OCI-LY7 (cell line): ENCODE data around the gene ZSCAN22. TPM values are rescaled to one million over a fixed set of nuclear protein-coding genes. Genes with fewer than 3 reads are reported as not detected.

ENCODE experiments used
- BruUV-seq: library from RNA; stranded (reverse); fragments of 400-500 nt; replicated peaks from 2 replicates; lab custom pipeline; 2021; lab: Mats Ljungman, UMichigan
- CTCF ChIA-PET: fragments of 300-600 bp; sonication (Branson Sonifier 250); formaldehyde crosslinking; loops from one replicate; lab custom pipeline; 2022; ENCODE audit warnings: antibody characterized with exemption; ENCODE audit not compliant: unreplicated experiment; lab: Charles Lee
- POLR2A ChIA-PET: fragments of 300-600 bp; sonication (Branson Sonifier 250); formaldehyde crosslinking; loops from one replicate; lab custom pipeline; 2022; ENCODE audit warnings: antibody characterized with exemption; lab: Charles Lee
- DNase-seq: peaks from one replicate; pipeline ENCODE4 v3.0.0-alpha.2; 2015; ENCODE audit warnings: low spot score
- H2AFZ ChIP-seq: fragments of 200-600 bp; sonication (generic), shearing (Covaris generic); 2 replicates; pipeline ENCODE4 v1.6.1; 2014; ENCODE audit warnings: mild to moderate bottlenecking, antibody characterized with exemption, low read length, moderate library complexity
- H3K27ac ChIP-seq: fragments of 200-600 bp; sonication (generic); 2 replicates; pipeline ENCODE4 v1.5.1; 2014; ENCODE audit warnings: mixed run types, low read depth, mild to moderate bottlenecking, moderate library complexity, low read length, inconsistent platforms; ENCODE audit not compliant: poor library complexity, severe bottlenecking
- H3K36me3 ChIP-seq: fragments of 200-600 bp; sonication (generic); 2 replicates; pipeline ENCODE4 v1.6.1; 2014; ENCODE audit warnings: mild to moderate bottlenecking, antibody characterized with exemption, low read length, moderate library complexity, mixed read lengths; ENCODE audit not compliant: insufficient read depth
- H3K4me1 ChIP-seq: fragments of 200-600 bp; sonication (generic); 2 replicates; pipeline ENCODE4 v1.5.1; 2014; ENCODE audit warnings: mild to moderate bottlenecking, low read length; ENCODE audit not compliant: insufficient read depth, poor library complexity, severe bottlenecking
- H3K4me2 ChIP-seq: fragments of 200-600 bp; sonication (generic); 2 replicates; pipeline ENCODE4 v1.6.1; 2014; ENCODE audit warnings: mild to moderate bottlenecking, low read length
- H3K4me3 ChIP-seq: fragments of 200-600 bp; sonication (generic); 2 replicates; pipeline ENCODE4 v1.5.1; 2014; ENCODE audit warnings: mild to moderate bottlenecking, low read depth, low read length; ENCODE audit not compliant: poor library complexity, severe bottlenecking
- H3K79me2 ChIP-seq: fragments of 200-600 bp; sonication (generic); 2 replicates; pipeline ENCODE4 v1.6.1; 2016; ENCODE audit warnings: low read depth, mild to moderate bottlenecking, low read length, moderate library complexity, mixed read lengths; ENCODE audit not compliant: insufficient read depth
- H3K9me2 ChIP-seq: fragments of 200-600 bp; sonication (generic); 2 replicates; pipeline ENCODE4 v1.6.1; 2016; ENCODE audit warnings: mild to moderate bottlenecking, low read length, mixed read lengths; ENCODE audit not compliant: insufficient read depth
- H3K9me3 ChIP-seq: fragments of 200-600 bp; sonication (generic); 2 replicates; pipeline ENCODE4 v1.6.1; 2014; ENCODE audit warnings: mild to moderate bottlenecking, mixed run types, low read length, mixed read lengths
- H4K20me1 ChIP-seq: fragments of 200-600 bp; sonication (generic); 2 replicates; pipeline ENCODE4 v1.6.1; 2014; ENCODE audit warnings: mild to moderate bottlenecking, antibody characterized with exemption, low read length, moderate library complexity, mixed read lengths; ENCODE audit not compliant: insufficient read depth
- EZH2phosphoT487 ChIP-seq: fragments of 200-600 bp; sonication (generic); IDR thresholded peaks from 2 replicates; pipeline ENCODE4 v1.6.1; 2018; ENCODE audit warnings: low read depth, borderline replicate concordance, mild to moderate bottlenecking, mixed run types, antibody characterized with exemption, low read length, moderate library complexity, mixed read lengths
- intact Hi-C: fragments of 100-400 bp; cut with micrococcal nuclease; formaldehyde crosslinking; loops from one replicate; pipeline ENCODE4 v1.10.0; 2022; ENCODE audit not compliant: unreplicated experiment
- microRNA-seq: library from miRNA; unstranded; fragments of <30 nt; microRNA quantifications from one replicate; pipeline ENCODE4 v1.2.0, GENCODE V29; 2022; ENCODE audit warnings: borderline replicate concordance
- small RNA-seq: library from RNA; depleted of rRNA; stranded (forward); fragments of <200 nt; gene quantifications from one replicate; pipeline ENCODE3, GENCODE V24; 2014
- total RNA-seq, 2 experiments: library from RNA; depleted of rRNA in 1 of 2; stranded (reverse); fragments of >200 nt in 1 of 2; shearing (Covaris generic) in 1 of 2; gene quantifications; 2 replicates each; pipeline ENCODE4 v1.2.3, GENCODE V29; 2014 to 2022
- TF ChIP-seq, protein P1 (sequence below): fragments of 200-600 bp; sonication (generic); conservative IDR thresholded peaks from 2 replicates; pipeline ENCODE4 v1.5.1; 2014; ENCODE audit warnings: mild to moderate bottlenecking, antibody characterized with exemption, low read length, moderate library complexity, mixed read lengths

ZSCAN22 gene
- total RNA-seq, 2 experiments from 2014 or later = 3.3 to 3.7 TPM

DNA sequence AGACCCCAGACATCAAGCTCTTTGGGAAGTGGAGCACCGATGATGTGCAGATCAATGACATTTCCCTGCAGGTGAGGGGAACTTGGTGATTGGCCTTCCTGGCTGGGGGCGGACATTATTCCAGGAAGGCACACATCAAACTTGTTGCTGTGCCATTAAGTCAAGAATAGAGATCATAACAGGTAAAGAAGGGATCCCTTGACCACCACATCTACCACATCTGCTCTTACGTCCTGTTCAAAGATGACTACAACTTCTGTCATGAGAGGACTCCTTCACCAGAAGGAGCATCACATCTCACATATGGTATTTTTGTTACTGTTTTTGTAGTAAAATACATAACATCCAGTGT lies 61.4 kb downstream of the ZSCAN22 start:
- Histone ChIP-seq H3K9me2 (no peaks in the 10 kb centered on the region), H3K27ac (no peak overlapping the region), H3K79me2 (peaks cover 50% of the 10 kb centered on the region), H3K4me2 (peak overlapping the region; percentile 93), H3K9me3 (no peaks in the 10 kb centered on the region), H3K36me3 (peaks cover 56% of the 10 kb centered on the region), H3K4me3 (peak overlapping the region; percentile 100), H2AFZ (no peak overlapping the region), H3K4me1 (peaks cover 30% of the 10 kb centered on the region), H4K20me1 (peaks cover 23% of the 10 kb centered on the region)
- ChIA-PET CTCF (no interaction called here), POLR2A (interaction anchor here (0.7 kb wide), 1 partner anchor 14 kb away, joined by 4 read pairs; no protein-coding TSS in a partner anchor)
- intact Hi-C loops = no loop called here
- TF ChIP-seq, protein P1, sequence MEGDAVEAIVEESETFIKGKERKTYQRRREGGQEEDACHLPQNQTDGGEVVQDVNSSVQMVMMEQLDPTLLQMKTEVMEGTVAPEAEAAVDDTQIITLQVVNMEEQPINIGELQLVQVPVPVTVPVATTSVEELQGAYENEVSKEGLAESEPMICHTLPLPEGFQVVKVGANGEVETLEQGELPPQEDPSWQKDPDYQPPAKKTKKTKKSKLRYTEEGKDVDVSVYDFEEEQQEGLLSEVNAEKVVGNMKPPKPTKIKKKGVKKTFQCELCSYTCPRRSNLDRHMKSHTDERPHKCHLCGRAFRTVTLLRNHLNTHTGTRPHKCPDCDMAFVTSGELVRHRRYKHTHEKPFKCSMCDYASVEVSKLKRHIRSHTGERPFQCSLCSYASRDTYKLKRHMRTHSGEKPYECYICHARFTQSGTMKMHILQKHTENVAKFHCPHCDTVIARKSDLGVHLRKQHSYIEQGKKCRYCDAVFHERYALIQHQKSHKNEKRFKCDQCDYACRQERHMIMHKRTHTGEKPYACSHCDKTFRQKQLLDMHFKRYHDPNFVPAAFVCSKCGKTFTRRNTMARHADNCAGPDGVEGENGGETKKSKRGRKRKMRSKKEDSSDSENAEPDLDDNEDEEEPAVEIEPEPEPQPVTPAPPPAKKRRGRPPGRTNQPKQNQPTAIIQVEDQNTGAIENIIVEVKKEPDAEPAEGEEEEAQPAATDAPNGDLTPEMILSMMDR = no peak
- no peak for TF ChIP-seq EZH2phosphoT487
- BruUV-seq = no TSS peak
- no peak for DNase-seq

Small RNA genes lying within 50 kb of the gene (microRNA-seq; reads per million reads assigned to microRNA genes)
- not detected for gene MIR4754
- not detected for gene MIR6806

Small RNA genes lying within 50 kb of the gene (small RNA-seq; reads per million reads assigned to genes)
- gene MIR4754 (not detected), gene MIR6806 (not detected), gene RNA5SP473 (0.57 reads per million, percentile 14 among the genes with 10 or more reads in this experiment)

Other genes with a start within 250 kb of the ZSCAN22 start
- not detected in 2 replicates for gene ZSCAN18, start 228.8 kb upstream of the ZSCAN22 start, total RNA-seq (2014; rRNA removed; shearing (Covaris generic))
- gene ZSCAN18, start 228.8 kb upstream of the ZSCAN22 start, total RNA-seq (2022) = not detected in 2 replicates
- gene ZNF329, start 176.2 kb upstream of the ZSCAN22 start, total RNA-seq (2014; rRNA removed; shearing (Covaris generic)) = 3.1 and 3.2 TPM in 2 replicates
- gene ZNF329, start 176.2 kb upstream of the ZSCAN22 start, total RNA-seq (2022) = 3.1 and 3.4 TPM in 2 replicates
- gene ZNF274, start 143.9 kb upstream of the ZSCAN22 start, total RNA-seq (2014; rRNA removed; shearing (Covaris generic)) = 36.4 and 68.3 TPM in 2 replicates
- 36.2 and 42.4 TPM in 2 replicates for gene ZNF274, start 143.9 kb upstream of the ZSCAN22 start, total RNA-seq (2022)
- gene ZNF544, start 98.1 kb upstream of the ZSCAN22 start, total RNA-seq (2014; rRNA removed; shearing (Covaris generic)) = 34.1 and 38.6 TPM in 2 replicates
- gene ZNF544, start 98.1 kb upstream of the ZSCAN22 start, total RNA-seq (2022) = 31.0 and 37.3 TPM in 2 replicates
- gene ZNF8, start 48.0 kb upstream of the ZSCAN22 start, total RNA-seq (2014; rRNA removed; shearing (Covaris generic)) = 7.3 and 7.8 TPM in 2 replicates
- gene ZNF8, start 48.0 kb upstream of the ZSCAN22 start, total RNA-seq (2022) = 7.1 and 7.7 TPM in 2 replicates
- gene ERVK3-1, start 21.6 kb upstream of the ZSCAN22 start, total RNA-seq (2014; rRNA removed; shearing (Covaris generic)) = 61.7 and 79.6 TPM in 2 replicates
- gene ERVK3-1, start 21.6 kb upstream of the ZSCAN22 start, total RNA-seq (2022) = 46.4 and 48.1 TPM in 2 replicates
- gene A1BG, start 26.5 kb downstream of the ZSCAN22 start, total RNA-seq (2014; rRNA removed; shearing (Covaris generic)) = 21.3 and 47.2 TPM in 2 replicates
- gene A1BG, start 26.5 kb downstream of the ZSCAN22 start, total RNA-seq (2022) = 24.5 and 26.9 TPM in 2 replicates
- 2.8 and 3.6 TPM in 2 replicates for gene ZNF497, start 35.8 kb downstream of the ZSCAN22 start, total RNA-seq (2014; rRNA removed; shearing (Covaris generic))
- 4.5 and 6.1 TPM in 2 replicates for gene ZNF497, start 35.8 kb downstream of the ZSCAN22 start, total RNA-seq (2022)
- 1.8 and 3.0 TPM in 2 replicates for gene ZNF837, start 54.0 kb downstream of the ZSCAN22 start, total RNA-seq (2014; rRNA removed; shearing (Covaris generic))
- gene ZNF837, start 54.0 kb downstream of the ZSCAN22 start, total RNA-seq (2022) = 5.3 and 5.8 TPM in 2 replicates
- gene RPS5, start 60.3 kb downstream of the ZSCAN22 start, total RNA-seq (2014; rRNA removed; shearing (Covaris generic)) = 3,315 and 3,333 TPM in 2 replicates
- 1,573 and 1,607 TPM in 2 replicates for gene RPS5, start 60.3 kb downstream of the ZSCAN22 start, total RNA-seq (2022)
- gene RNF225, start 68.7 kb downstream of the ZSCAN22 start, total RNA-seq (2014; rRNA removed; shearing (Covaris generic)) = 0.75 and 2.1 TPM in 2 replicates
- gene RNF225, start 68.7 kb downstream of the ZSCAN22 start, total RNA-seq (2022) = 0.77 and 1.7 TPM in 2 replicates
- 9.8 and 12.4 TPM in 2 replicates for gene ZNF584, start 81.7 kb downstream of the ZSCAN22 start, total RNA-seq (2014; rRNA removed; shearing (Covaris generic))
- gene ZNF584, start 81.7 kb downstream of the ZSCAN22 start, total RNA-seq (2022) = 7.6 and 10.4 TPM in 2 replicates
- gene ZNF132, start 113.2 kb downstream of the ZSCAN22 start, total RNA-seq (2014; rRNA removed; shearing (Covaris generic)) = not detected in 2 replicates
- gene ZNF132, start 113.2 kb downstream of the ZSCAN22 start, total RNA-seq (2022) = not detected in 2 replicates
- 10.6 and 13.8 TPM in 2 replicates for gene ZNF324B, start 124.6 kb downstream of the ZSCAN22 start, total RNA-seq (2014; rRNA removed; shearing (Covaris generic))
- gene ZNF324B, start 124.6 kb downstream of the ZSCAN22 start, total RNA-seq (2022) = 13.5 and 14.5 TPM in 2 replicates
- 16.5 and 23.3 TPM in 2 replicates for gene ZNF324, start 140.1 kb downstream of the ZSCAN22 start, total RNA-seq (2014; rRNA removed; shearing (Covaris generic))
- gene ZNF324, start 140.1 kb downstream of the ZSCAN22 start, total RNA-seq (2022) = 11.9 and 13.2 TPM in 2 replicates
- gene ZNF446, start 149.4 kb downstream of the ZSCAN22 start, total RNA-seq (2014; rRNA removed; shearing (Covaris generic)) = 8.0 and 9.9 TPM in 2 replicates
- gene ZNF446, start 149.4 kb downstream of the ZSCAN22 start, total RNA-seq (2022) = 11.0 and 11.1 TPM in 2 replicates
- 28.0 and 44.1 TPM in 2 replicates for gene SLC27A5, start 185.0 kb downstream of the ZSCAN22 start, total RNA-seq (2014; rRNA removed; shearing (Covaris generic))
- 29.4 and 29.8 TPM in 2 replicates for gene SLC27A5, start 185.0 kb downstream of the ZSCAN22 start, total RNA-seq (2022)
- gene ZBTB45, start 192.8 kb downstream of the ZSCAN22 start, total RNA-seq (2014; rRNA removed; shearing (Covaris generic)) = 6.7 and 10.7 TPM in 2 replicates
- gene ZBTB45, start 192.8 kb downstream of the ZSCAN22 start, total RNA-seq (2022) = 14.7 and 16.4 TPM in 2 replicates
- 551 and 729 TPM in 2 replicates for gene TRIM28, start 217.1 kb downstream of the ZSCAN22 start, total RNA-seq (2014; rRNA removed; shearing (Covaris generic))
- 601 and 603 TPM in 2 replicates for gene TRIM28, start 217.1 kb downstream of the ZSCAN22 start, total RNA-seq (2022)
- gene CHMP2A, start 228.1 kb downstream of the ZSCAN22 start, total RNA-seq (2014; rRNA removed; shearing (Covaris generic)) = 72.7 and 108 TPM in 2 replicates
- 101 and 112 TPM in 2 replicates for gene CHMP2A, start 228.1 kb downstream of the ZSCAN22 start, total RNA-seq (2022)
- gene UBE2M, start 231.6 kb downstream of the ZSCAN22 start, total RNA-seq (2014; rRNA removed; shearing (Covaris generic)) = 101 and 105 TPM in 2 replicates
- 117 and 130 TPM in 2 replicates for gene UBE2M, start 231.6 kb downstream of the ZSCAN22 start, total RNA-seq (2022)
- gene MZF1, start 246.3 kb downstream of the ZSCAN22 start, total RNA-seq (2014; rRNA removed; shearing (Covaris generic)) = 20.7 and 30.0 TPM in 2 replicates
- 39.1 and 41.1 TPM in 2 replicates for gene MZF1, start 246.3 kb downstream of the ZSCAN22 start, total RNA-seq (2022)